ENCODE results near the gene RCAN2. TPM values are rescaled to one million over a fixed set of nuclear protein-coding genes. Genes with fewer than 3 reads are reported as not detected.
"Not testable (repeated sequence)": the region's sequence is repeated elsewhere in the genome, so short reads cannot be mapped to it uniquely, and the experiment has no call there.

Gene RCAN2
- total and polyA plus RNA-seq, 11 donors = 86.4 to 331 (median 311) TPM

DNA sequence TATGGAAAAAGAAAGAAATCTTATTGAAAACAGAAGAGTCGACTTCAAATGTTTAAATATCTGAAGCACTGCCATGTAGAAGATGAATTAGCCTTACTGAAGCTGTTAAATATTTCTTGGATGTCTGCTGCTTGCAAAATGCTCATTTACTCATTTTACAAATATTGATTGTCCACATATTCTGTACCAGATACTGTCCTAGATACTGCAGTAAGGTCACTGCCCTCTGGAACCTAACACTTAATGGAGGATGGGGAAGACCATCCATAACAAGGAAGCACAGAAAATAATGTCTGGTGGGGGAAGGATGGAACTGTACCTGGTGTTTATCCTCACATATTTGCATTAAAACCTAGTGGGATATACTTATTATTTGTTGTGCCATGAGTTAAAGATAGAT is 99.0 kb downstream of the RCAN2 start:
- ATAC-seq (no peak), DNase-seq (no peak)
- TF ChIP-seq POLR2A (IDR thresholded peaks at IDR 0.05) = no peak
- Histone ChIP-seq H3K9me3 (no peaks in the 10 kb centered on the region), H3K4me3 (no peak overlapping the region), H3K27ac (no peak overlapping the region), H3K27me3 (no peaks in the 10 kb centered on the region), H3K4me1 (peaks cover 0 to 30% (median 7%) of the 10 kb centered on the region in 12 donors), H3K36me3 (no peaks in the 10 kb centered on the region)
- 86 to 93% (median 89%) methylated on average over 1 of the region's 1 CpG for WGBS, 4 donors
- intact Hi-C loops (cut with DNase I) = no loop called here

DNA sequence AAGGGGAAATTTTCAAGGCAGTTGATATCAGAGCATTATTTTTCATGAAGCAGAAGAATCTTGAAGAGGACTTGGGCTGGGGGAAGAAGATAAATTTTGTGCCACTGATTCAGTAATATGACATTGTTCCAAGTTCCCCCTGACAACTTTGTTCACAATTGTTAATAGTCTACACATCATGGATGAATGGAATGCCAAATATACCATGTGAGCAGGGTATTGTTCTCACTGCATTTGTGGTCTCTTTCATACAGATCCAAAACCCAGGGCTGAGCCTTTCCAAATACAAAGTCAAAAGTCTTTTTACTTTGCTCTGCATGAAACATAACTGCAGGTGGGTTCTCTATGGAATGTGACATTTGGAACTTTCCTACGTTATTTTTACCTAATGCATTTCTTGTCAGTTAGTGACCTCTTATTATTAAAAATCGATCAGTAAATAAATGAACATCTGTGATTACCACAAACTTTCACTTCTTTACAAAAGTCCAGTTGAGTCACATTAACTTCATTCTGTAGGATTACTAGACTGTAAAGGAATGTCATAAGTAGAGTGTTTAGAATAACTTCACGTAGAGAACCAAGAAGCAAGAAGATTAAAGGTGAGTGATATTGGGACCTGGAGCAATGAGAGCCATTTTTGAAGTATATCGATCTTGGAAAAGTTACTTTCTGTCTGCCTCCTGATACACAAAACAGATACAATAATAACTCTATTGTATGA is 100.9 kb downstream of the RCAN2 start:
- TF ChIP-seq, protein P1, sequence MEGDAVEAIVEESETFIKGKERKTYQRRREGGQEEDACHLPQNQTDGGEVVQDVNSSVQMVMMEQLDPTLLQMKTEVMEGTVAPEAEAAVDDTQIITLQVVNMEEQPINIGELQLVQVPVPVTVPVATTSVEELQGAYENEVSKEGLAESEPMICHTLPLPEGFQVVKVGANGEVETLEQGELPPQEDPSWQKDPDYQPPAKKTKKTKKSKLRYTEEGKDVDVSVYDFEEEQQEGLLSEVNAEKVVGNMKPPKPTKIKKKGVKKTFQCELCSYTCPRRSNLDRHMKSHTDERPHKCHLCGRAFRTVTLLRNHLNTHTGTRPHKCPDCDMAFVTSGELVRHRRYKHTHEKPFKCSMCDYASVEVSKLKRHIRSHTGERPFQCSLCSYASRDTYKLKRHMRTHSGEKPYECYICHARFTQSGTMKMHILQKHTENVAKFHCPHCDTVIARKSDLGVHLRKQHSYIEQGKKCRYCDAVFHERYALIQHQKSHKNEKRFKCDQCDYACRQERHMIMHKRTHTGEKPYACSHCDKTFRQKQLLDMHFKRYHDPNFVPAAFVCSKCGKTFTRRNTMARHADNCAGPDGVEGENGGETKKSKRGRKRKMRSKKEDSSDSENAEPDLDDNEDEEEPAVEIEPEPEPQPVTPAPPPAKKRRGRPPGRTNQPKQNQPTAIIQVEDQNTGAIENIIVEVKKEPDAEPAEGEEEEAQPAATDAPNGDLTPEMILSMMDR (IDR thresholded peaks at IDR 0.05) = no peak
- no peak for TF ChIP-seq POLR2A (IDR thresholded peaks at IDR 0.05)
- no peaks in the 10 kb centered on the region for H3K27me3 ChIP-seq
- intact Hi-C loops (cut with DNase I) = no loop called here
- 76 to 85% (median 78%) methylated on average over 4 of the region's 4 CpGs for WGBS, 4 donors
- H3K4me3 ChIP-seq = no peak overlapping the region
- no peak for DNase-seq
- ATAC-seq = no peak
- H3K4me1 ChIP-seq = peaks cover 0 to 26% (median 5%) of the 10 kb centered on the region in 12 donors
- H3K27ac ChIP-seq = no peak overlapping the region
- no peaks in the 10 kb centered on the region for H3K36me3 ChIP-seq
- H3K9me3 ChIP-seq = peaks cover 0 to 4% (median 0%) of the 10 kb centered on the region in 12 donors

DNA sequence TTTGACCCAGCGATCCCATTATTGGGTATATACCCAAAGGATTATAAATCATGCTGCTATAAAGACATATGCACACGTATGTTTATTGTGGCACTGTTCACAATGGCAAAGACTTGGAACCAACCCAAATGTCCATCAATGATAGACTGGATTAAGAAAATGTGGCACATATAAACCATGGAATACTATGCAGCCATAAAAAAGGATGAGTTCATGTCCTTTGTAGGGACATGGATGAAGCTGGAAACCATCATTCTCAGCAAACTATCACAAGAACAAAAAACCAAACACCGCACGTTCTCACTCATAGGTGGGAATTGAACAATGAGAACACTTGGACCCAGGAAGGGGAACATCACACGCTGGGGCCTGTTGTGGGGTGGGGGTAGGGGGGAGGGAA is 103.5 kb downstream of the RCAN2 start:
- H3K27me3 ChIP-seq; H3K36me3 ChIP-seq; H3K9me3 ChIP-seq; intact Hi-C loops (cut with DNase I); H3K27ac ChIP-seq; ATAC-seq; DNase-seq; H3K4me3 ChIP-seq: not testable (repeated sequence)
- 94 to 97% (median 95%) methylated on average over 5 of the region's 5 CpGs for WGBS, 4 donors
- H3K4me1 ChIP-seq = peaks cover 0 to 29% (median 3%) of the 10 kb centered on the region in 12 donors

DNA sequence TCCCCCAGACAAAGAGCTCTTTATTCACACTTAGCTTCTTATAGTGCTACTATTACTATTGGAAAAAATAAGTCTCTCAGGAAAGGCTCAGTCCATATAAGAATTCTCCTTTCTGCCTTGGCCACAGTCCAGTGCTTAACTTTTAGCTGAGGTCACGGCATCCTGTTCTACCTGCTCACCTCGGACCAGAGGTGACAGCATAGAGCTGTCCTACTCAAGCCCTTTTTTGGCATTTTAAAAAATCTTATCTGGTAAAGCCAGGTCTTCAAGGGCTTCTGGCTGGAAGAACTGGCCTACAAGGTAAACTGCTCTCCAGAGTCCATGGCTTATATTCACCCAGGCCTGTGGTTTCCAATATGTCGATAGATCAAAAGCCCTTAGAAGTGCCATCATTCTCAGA is 109.7 kb downstream of the RCAN2 start:
- Histone ChIP-seq H3K27ac (peak overlapping the region in 3 of 12 donors; percentile 3 to 38 (median 4)), H3K4me1 (peaks cover 0 to 82% (median 48%) of the 10 kb centered on the region in 12 donors), H3K36me3 (no peaks in the 10 kb centered on the region), H3K9me3 (peaks cover 0 to 1% (median 0%) of the 10 kb centered on the region in 12 donors), H3K27me3 (no peaks in the 10 kb centered on the region), H3K4me3 (no peak overlapping the region)
- WGBS, 4 donors = 58 to 63% (median 62%) methylated on average over 3 of the region's 3 CpGs
- intact Hi-C loops (cut with DNase I) = no loop called here
- no peak for DNase-seq
- no peak for TF ChIP-seq POLR2A (IDR thresholded peaks at IDR 0.05)
- TF ChIP-seq, protein P1 (IDR thresholded peaks at IDR 0.05) = no peak
- no peak for ATAC-seq

DNA sequence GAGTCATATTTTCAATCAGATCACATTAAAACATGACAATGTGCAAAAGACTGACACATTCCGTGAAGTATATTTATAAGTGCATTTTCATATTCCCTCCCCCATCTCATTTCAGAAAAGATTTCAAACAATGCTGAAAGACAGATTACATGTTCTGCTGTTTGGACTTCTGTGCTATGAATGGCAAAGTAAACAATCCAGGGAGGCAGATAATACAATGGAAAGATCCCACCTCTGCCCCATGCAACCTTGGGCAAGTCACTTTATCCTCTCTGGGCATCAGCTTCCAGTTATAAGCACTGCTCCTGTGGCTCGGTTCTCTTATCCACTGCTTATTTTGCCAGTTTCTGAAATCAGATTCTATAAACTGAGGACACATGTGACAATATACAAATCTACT is 110.2 kb downstream of the RCAN2 start:
- Histone ChIP-seq H3K27ac (peak overlapping the region in 2 of 12 donors; percentile 4 to 39), H3K36me3 (no peaks in the 10 kb centered on the region), H3K9me3 (no peaks in the 10 kb centered on the region), H3K4me3 (no peak overlapping the region), H3K27me3 (no peaks in the 10 kb centered on the region), H3K4me1 (peaks cover 0 to 87% (median 50%) of the 10 kb centered on the region in 12 donors)
- DNase-seq = no peak
- TF ChIP-seq, protein P1 (IDR thresholded peaks at IDR 0.05) = no peak
- WGBS, 4 donors = 37 to 47% (median 41%) methylated on average over 2 of the region's 2 CpGs
- ATAC-seq = peak in 3 of 4 donors; percentile 14 to 60 (median 40)
- intact Hi-C loops (cut with DNase I) = no loop called here

Data from heart left ventricle (tissue), 16 donors.